OCI-LY1 (cell line): ENCODE results near the gene CHCHD6.

Experiments used
- H2AFZ ChIP-seq: fragments of 200-600 bp; sonication (generic), shearing (Covaris generic); 2 replicates; pipeline ENCODE4 v1.6.0; 2014; ENCODE audit warnings: antibody characterized with exemption, mild to moderate bottlenecking, low read length
- H3F3A ChIP-seq: fragments of 200-600 bp; sonication (generic), shearing (Covaris generic); 2 replicates; pipeline ENCODE4 v1.6.0; 2014; ENCODE audit warnings: mild to moderate bottlenecking, antibody characterized with exemption, low read length, moderate library complexity; ENCODE audit not compliant: insufficient read depth
- H3K27ac ChIP-seq: fragments of 200-600 bp; sonication (generic); 2 replicates; pipeline ENCODE4 v1.5.1; 2014; ENCODE audit warnings: low read length, mixed run types, mild to moderate bottlenecking, low read depth; ENCODE audit not compliant: poor library complexity, severe bottlenecking
- H3K27me3 ChIP-seq: fragments of 200-600 bp; sonication (generic); 2 replicates; pipeline ENCODE4 v1.6.0; 2014; ENCODE audit warnings: antibody characterized with exemption, mild to moderate bottlenecking, low read length, moderate library complexity; ENCODE audit not compliant: insufficient read depth
- H3K36me3 ChIP-seq: fragments of 200-600 bp; sonication (generic); 2 replicates; pipeline ENCODE4 v1.6.1; 2014; ENCODE audit warnings: mild to moderate bottlenecking, antibody characterized with exemption, low read length, moderate library complexity, mixed read lengths; ENCODE audit not compliant: insufficient read depth
- H3K4me1 ChIP-seq: fragments of 200-600 bp; sonication (generic); 2 replicates; pipeline ENCODE4 v1.5.1; 2014; ENCODE audit warnings: mild to moderate bottlenecking, low read length, moderate library complexity; ENCODE audit not compliant: insufficient read depth, severe bottlenecking
- H3K4me2 ChIP-seq: fragments of 200-600 bp; sonication (generic), shearing (Covaris generic); 2 replicates; pipeline ENCODE4 v1.6.1; 2014; ENCODE audit warnings: low read length
- H3K4me3 ChIP-seq: fragments of 200-600 bp; sonication (generic); 2 replicates; pipeline ENCODE4 v1.5.1; 2014; ENCODE audit warnings: low read length, low read depth, mild to moderate bottlenecking, mixed read lengths; ENCODE audit not compliant: poor library complexity, severe bottlenecking
- H3K79me2 ChIP-seq: fragments of 200-600 bp; shearing (Covaris generic); 2 replicates; pipeline ENCODE4 v1.6.1; 2016; ENCODE audit warnings: mixed run types, low read length, mixed read lengths; ENCODE audit not compliant: insufficient read depth
- H3K9ac ChIP-seq: fragments of 200-600 bp; sonication (generic), shearing (Covaris generic); 2 replicates; pipeline ENCODE4 v1.6.1; 2014; ENCODE audit warnings: mild to moderate bottlenecking, low read length, mixed read lengths
- H3K9me2 ChIP-seq: fragments of 200-600 bp; sonication (generic), shearing (Covaris generic); 2 replicates; pipeline ENCODE4 v1.6.1; 2014; ENCODE audit warnings: low read depth, mild to moderate bottlenecking, low read length, mixed read lengths
- H3K9me3 ChIP-seq: fragments of 200-600 bp; shearing (Covaris generic); 2 replicates; pipeline ENCODE4 v1.6.1; 2014; ENCODE audit warnings: low read length, mixed read lengths
- H4K20me1 ChIP-seq: fragments of 200-600 bp; sonication (generic), shearing (Covaris generic); 2 replicates; pipeline ENCODE4 v1.6.0; 2016; ENCODE audit warnings: mild to moderate bottlenecking, low read length; ENCODE audit not compliant: insufficient read depth
- EZH2 ChIP-seq: fragments of 200-600 bp; sonication (generic), shearing (Covaris generic); IDR thresholded peaks from 2 replicates; pipeline ENCODE4 v1.8.0; 2017; ENCODE audit warnings: borderline replicate concordance, mixed run types, mild to moderate bottlenecking, antibody characterized with exemption, low read length, moderate library complexity, mixed read lengths
- TF ChIP-seq, protein P1 (sequence below): fragments of 200-600 bp; sonication (generic), shearing (Covaris generic); IDR thresholded peaks from 2 replicates; pipeline ENCODE4 v1.5.1; 2017; ENCODE audit warnings: mild to moderate bottlenecking, antibody characterized with exemption, low read length, moderate library complexity, mixed read lengths

CHCHD6 gene

GRCh38 chr3:126678693-126679317 lies 25.2 kb upstream of the CHCHD6 start:
- no peaks in the 10 kb centered on the region for H4K20me1 ChIP-seq
- H3K4me2 ChIP-seq: peak overlapping the region; percentile 8; the same call in 1 of the 2 replicates
- H3K79me2 ChIP-seq: no peaks in the 10 kb centered on the region
- H3K27ac ChIP-seq: no peak overlapping the region
- no peak overlapping the region for H2AFZ ChIP-seq
- H3K9ac ChIP-seq: no peak overlapping the region
- TF ChIP-seq, protein P1, sequence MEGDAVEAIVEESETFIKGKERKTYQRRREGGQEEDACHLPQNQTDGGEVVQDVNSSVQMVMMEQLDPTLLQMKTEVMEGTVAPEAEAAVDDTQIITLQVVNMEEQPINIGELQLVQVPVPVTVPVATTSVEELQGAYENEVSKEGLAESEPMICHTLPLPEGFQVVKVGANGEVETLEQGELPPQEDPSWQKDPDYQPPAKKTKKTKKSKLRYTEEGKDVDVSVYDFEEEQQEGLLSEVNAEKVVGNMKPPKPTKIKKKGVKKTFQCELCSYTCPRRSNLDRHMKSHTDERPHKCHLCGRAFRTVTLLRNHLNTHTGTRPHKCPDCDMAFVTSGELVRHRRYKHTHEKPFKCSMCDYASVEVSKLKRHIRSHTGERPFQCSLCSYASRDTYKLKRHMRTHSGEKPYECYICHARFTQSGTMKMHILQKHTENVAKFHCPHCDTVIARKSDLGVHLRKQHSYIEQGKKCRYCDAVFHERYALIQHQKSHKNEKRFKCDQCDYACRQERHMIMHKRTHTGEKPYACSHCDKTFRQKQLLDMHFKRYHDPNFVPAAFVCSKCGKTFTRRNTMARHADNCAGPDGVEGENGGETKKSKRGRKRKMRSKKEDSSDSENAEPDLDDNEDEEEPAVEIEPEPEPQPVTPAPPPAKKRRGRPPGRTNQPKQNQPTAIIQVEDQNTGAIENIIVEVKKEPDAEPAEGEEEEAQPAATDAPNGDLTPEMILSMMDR: no peak
- TF ChIP-seq EZH2: no peak
- H3F3A ChIP-seq: no peaks in the 10 kb centered on the region
- peaks cover 5% of the 10 kb centered on the region for H3K4me1 ChIP-seq
- no peaks in the 10 kb centered on the region for H3K9me2 ChIP-seq
- H3K4me3 ChIP-seq: peak overlapping the region; percentile 6
- peaks cover 1% of the 10 kb centered on the region; the same call in 1 of the 2 replicates for H3K9me3 ChIP-seq
- H3K36me3 ChIP-seq: no peaks in the 10 kb centered on the region
- H3K27me3 ChIP-seq: no peaks in the 10 kb centered on the region

- Histone ChIP-seq H3K79me2 (no peaks in the 10 kb centered on the region), H3K9ac (no peak overlapping the region), H3K4me2 (peak overlapping the region; percentile 8; the same call in 1 of the 2 replicates), H3K4me1 (peaks cover 5% of the 10 kb centered on the region), H3K27me3 (no peaks in the 10 kb centered on the region), H3K9me2 (no peaks in the 10 kb centered on the region), H3K4me3 (peak overlapping the region; percentile 6), H3K36me3 (no peaks in the 10 kb centered on the region), H3F3A (no peaks in the 10 kb centered on the region), H4K20me1 (no peaks in the 10 kb centered on the region), H3K9me3 (no peaks in the 10 kb centered on the region), H3K27ac (no peak overlapping the region), H2AFZ (no peak overlapping the region)
- TF ChIP-seq EZH2: no peak
- TF ChIP-seq, protein P1: peak; percentile 81
Measured at GRCh38 chr3:126679318-126679751, 24.7 kb upstream of the CHCHD6 start.

GRCh38 chr3:126679831-126680666 lies 24.0 kb upstream of the CHCHD6 start:
- TF ChIP-seq EZH2: no peak
- TF ChIP-seq, protein P1: no peak
- H3K4me2 ChIP-seq: no peak overlapping the region
- no peak overlapping the region for H3K9ac ChIP-seq
- no peak overlapping the region for H2AFZ ChIP-seq
- no peak overlapping the region for H3K4me3 ChIP-seq
- H3K27me3 ChIP-seq: no peaks in the 10 kb centered on the region
- no peaks in the 10 kb centered on the region for H3K79me2 ChIP-seq
- H3K4me1 ChIP-seq: peaks cover 5% of the 10 kb centered on the region
- H3K9me2 ChIP-seq: no peaks in the 10 kb centered on the region
- H3K9me3 ChIP-seq: no peaks in the 10 kb centered on the region
- H3F3A ChIP-seq: no peaks in the 10 kb centered on the region
- no peaks in the 10 kb centered on the region for H4K20me1 ChIP-seq
- H3K27ac ChIP-seq: no peak overlapping the region
- H3K36me3 ChIP-seq: no peaks in the 10 kb centered on the region
